ENCODE data around the gene SEMA4F. TPM values are rescaled to one million over a fixed set of nuclear protein-coding genes. Genes with fewer than 3 reads are reported as not detected.

SEMA4F gene
- total and polyA plus RNA-seq, 2 donors (not counting 1 experiment from before 2014, with no cell fraction given): 5.9 to 9.4 TPM

GRCh38 chr2:74706741-74707140 lies 52.7 kb downstream of the SEMA4F start:
- Histone ChIP-seq H3K27me3 (ENCODE audit: control insufficient read depth, insufficient read depth, low read length) (no peaks in the 10 kb centered on the region), H3K4me1 (ENCODE audit: control insufficient read depth, extremely low read depth, insufficient read depth, low read length) (no peaks in the 10 kb centered on the region), H3K4me3 (replicated peaks in 1 of 4; ENCODE audit: control extremely low read depth in 1 of 4, insufficient read depth in 1 of 4, low read depth in 3 of 4, low read length in 4 of 4) (no peak overlapping the region), H4K20me1 (ENCODE audit: control insufficient read depth, extremely low read depth, insufficient read depth, low read length) (no peaks in the 10 kb centered on the region), H3K27ac (ENCODE audit: insufficient read depth, low read length) (no peak overlapping the region), H2AFZ (ENCODE audit: low read length) (no peak overlapping the region), H3K79me2 (ENCODE audit: control insufficient read depth, insufficient read depth, low read length) (no peaks in the 10 kb centered on the region), H3K9me3 (ENCODE audit: control insufficient read depth, insufficient read depth, low read depth, low read length) (no peaks in the 10 kb centered on the region), H3K4me2 (ENCODE audit: extremely low read depth, insufficient read depth, low read length) (no peak overlapping the region), H3K36me3 (ENCODE audit: control insufficient read depth, insufficient read depth, low read length) (no peaks in the 10 kb centered on the region), H3K9ac (ENCODE audit: insufficient read depth, low read length) (no peak overlapping the region)
- no peak for DNase-seq (ENCODE audit: low read depth in 2 of 2)
- TF ChIP-seq CTCF (conservative IDR thresholded peaks at IDR 0.05 in 1 of 2, IDR thresholded peaks at IDR 0.05 in 1 of 2; ENCODE audit: low read depth in 1 of 2, low read length in 2 of 2) (no peak), EZH2 (IDR thresholded peaks at IDR 0.05; ENCODE audit: low read length, missing control alignments) (no peak)

GRCh38 chr2:74707837-74708236 lies 53.8 kb downstream of the SEMA4F start:
- Histone ChIP-seq H3K27ac (ENCODE audit: insufficient read depth, low read length) (no peak overlapping the region), H3K36me3 (ENCODE audit: control insufficient read depth, insufficient read depth, low read length) (no peaks in the 10 kb centered on the region), H3K4me2 (ENCODE audit: extremely low read depth, insufficient read depth, low read length) (no peak overlapping the region), H3K4me1 (ENCODE audit: control insufficient read depth, extremely low read depth, insufficient read depth, low read length) (no peaks in the 10 kb centered on the region), H4K20me1 (ENCODE audit: control insufficient read depth, extremely low read depth, insufficient read depth, low read length) (no peaks in the 10 kb centered on the region), H3K4me3 (replicated peaks in 1 of 4; ENCODE audit: control extremely low read depth in 1 of 4, insufficient read depth in 1 of 4, low read depth in 3 of 4, low read length in 4 of 4) (no peak overlapping the region), H3K9me3 (ENCODE audit: control insufficient read depth, insufficient read depth, low read depth, low read length) (no peaks in the 10 kb centered on the region), H2AFZ (ENCODE audit: low read length) (no peak overlapping the region), H3K9ac (ENCODE audit: insufficient read depth, low read length) (no peak overlapping the region), H3K27me3 (ENCODE audit: control insufficient read depth, insufficient read depth, low read length) (no peaks in the 10 kb centered on the region), H3K79me2 (ENCODE audit: control insufficient read depth, insufficient read depth, low read length) (no peaks in the 10 kb centered on the region)
- DNase-seq (ENCODE audit: low read depth in 2 of 2): no peak
- TF ChIP-seq EZH2 (IDR thresholded peaks at IDR 0.05; ENCODE audit: low read length, missing control alignments): no peak
- no peak for TF ChIP-seq CTCF (conservative IDR thresholded peaks at IDR 0.05 in 1 of 2, IDR thresholded peaks at IDR 0.05 in 1 of 2; ENCODE audit: low read depth in 1 of 2, low read length in 2 of 2)

- no peak for DNase-seq (ENCODE audit: low read depth in 2 of 2)
- TF ChIP-seq EZH2 (IDR thresholded peaks at IDR 0.05; ENCODE audit: low read length, missing control alignments) (no peak), CTCF (conservative IDR thresholded peaks at IDR 0.05 in 1 of 2, IDR thresholded peaks at IDR 0.05 in 1 of 2; ENCODE audit: low read depth in 1 of 2, low read length in 2 of 2) (no peak)
- H3K9ac ChIP-seq (ENCODE audit: insufficient read depth, low read length): no peak overlapping the region
- no peaks in the 10 kb centered on the region for H3K79me2 ChIP-seq (ENCODE audit: control insufficient read depth, insufficient read depth, low read length)
- H3K27me3 ChIP-seq (ENCODE audit: control insufficient read depth, insufficient read depth, low read length): no peaks in the 10 kb centered on the region
- no peak overlapping the region for H2AFZ ChIP-seq (ENCODE audit: low read length)
- H3K36me3 ChIP-seq (ENCODE audit: control insufficient read depth, insufficient read depth, low read length): no peaks in the 10 kb centered on the region
- H3K9me3 ChIP-seq (ENCODE audit: control insufficient read depth, insufficient read depth, low read depth, low read length): no peaks in the 10 kb centered on the region
- H3K4me2 ChIP-seq (ENCODE audit: extremely low read depth, insufficient read depth, low read length): no peak overlapping the region
- no peak overlapping the region for H3K27ac ChIP-seq (ENCODE audit: insufficient read depth, low read length)
- no peak overlapping the region for H3K4me3 ChIP-seq (replicated peaks in 1 of 4; ENCODE audit: control extremely low read depth in 1 of 4, insufficient read depth in 1 of 4, low read depth in 3 of 4, low read length in 4 of 4)
- H3K4me1 ChIP-seq (ENCODE audit: control insufficient read depth, extremely low read depth, insufficient read depth, low read length): no peaks in the 10 kb centered on the region
- H4K20me1 ChIP-seq (ENCODE audit: control insufficient read depth, extremely low read depth, insufficient read depth, low read length): no peaks in the 10 kb centered on the region
Measured at GRCh38 chr2:74708296-74708695, 54.2 kb downstream of the SEMA4F start.

Measured in fibroblast of lung (primary cell).